PC-3 (cell line): ENCODE results near the gene MAS1. TPM values are rescaled to one million over a fixed set of nuclear protein-coding genes. Genes with fewer than 3 reads are reported as not detected.

Experiments
- ATAC-seq: fragments of 200-7000 bp; cut with Tn5 transposase; 2 replicates; pipeline ENCODE4 v1.9.1; 2020; ENCODE audit warnings: mild to moderate bottlenecking, moderate library complexity
- BruUV-seq: library from RNA; stranded (reverse); fragments of 400-500 nt; replicated peaks from 2 replicates; lab custom pipeline; 2021; lab: Mats Ljungman, UMichigan
- CTCF ChIA-PET: fragments of 300-600 bp; sonication (Branson Sonifier 250); formaldehyde crosslinking; loops from one replicate; lab custom pipeline; 2022; ENCODE audit warnings: antibody characterized with exemption; lab: Charles Lee
- POLR2A ChIA-PET: fragments of 300-600 bp; sonication (Branson Sonifier 250); formaldehyde crosslinking; loops from one replicate; lab custom pipeline; 2022; ENCODE audit warnings: antibody characterized with exemption; ENCODE audit not compliant: unreplicated experiment; lab: Charles Lee
- DNase-seq: peaks from one replicate; pipeline ENCODE4 v3.0.0-alpha.2; 2015
- H2AFZ ChIP-seq: fragments of 300-600 bp; sonication (generic); 2 replicates; pipeline ENCODE4 v1.6.0; 2016; ENCODE audit warnings: antibody characterized with exemption, low read length
- H3F3A ChIP-seq: fragments of 300-600 bp; sonication (generic); one replicate; pipeline ENCODE4 v1.6.0; 2017; ENCODE audit warnings: antibody characterized with exemption, low read length, control low read depth, mild to moderate bottlenecking; ENCODE audit not compliant: unreplicated experiment
- H3K27ac ChIP-seq: fragments of 300-600 bp; sonication (generic); 2 replicates; pipeline ENCODE4 v1.5.1; 2016; ENCODE audit warnings: mild to moderate bottlenecking, low read length
- H3K27me3 ChIP-seq: fragments of 300-600 bp; sonication (generic); 2 replicates; pipeline ENCODE4 v1.6.1; 2016; ENCODE audit warnings: low read length, mixed read lengths
- H3K36me3 ChIP-seq: fragments of 300-600 bp; sonication (generic); 2 replicates; pipeline ENCODE4 v1.6.1; 2016; ENCODE audit warnings: low read depth, mixed run types, low read length, mixed read lengths
- H3K4me1 ChIP-seq: fragments of 300-600 bp; sonication (generic); 2 replicates; pipeline ENCODE4 v1.5.1; 2016; ENCODE audit warnings: low read length; ENCODE audit not compliant: insufficient read depth
- H3K4me2 ChIP-seq: fragments of 300-600 bp; sonication (generic); 2 replicates; pipeline ENCODE4 v1.6.0; 2016; ENCODE audit warnings: low read length
- H3K4me3 ChIP-seq: fragments of 300-600 bp; sonication (generic); 2 replicates; pipeline ENCODE4 v1.5.1; 2016; ENCODE audit warnings: mild to moderate bottlenecking, low read length, mixed read lengths
- H3K79me2 ChIP-seq: fragments of 300-600 bp; sonication (generic); 2 replicates; pipeline ENCODE4 v1.6.1; 2017; ENCODE audit warnings: low read length, mixed read lengths
- H3K9ac ChIP-seq: fragments of 300-600 bp; sonication (generic); 2 replicates; pipeline ENCODE4 v1.6.0; 2016; ENCODE audit warnings: mild to moderate bottlenecking, low read length
- H3K9me2 ChIP-seq: fragments of 300-600 bp; sonication (generic); replicated peaks from 2 replicates; pipeline ENCODE4 v1.6.1; 2016; ENCODE audit warnings: mixed run types, low read length, mixed read lengths
- H3K9me3 ChIP-seq: fragments of 300-600 bp; sonication (generic); 2 replicates; pipeline ENCODE4 v1.6.1; 2016; ENCODE audit warnings: low read length, mixed read lengths
- H4K20me1 ChIP-seq: fragments of 300-600 bp; sonication (generic); 2 replicates; pipeline ENCODE4 v1.6.1; 2016; ENCODE audit warnings: low read length, mixed read lengths
- EZH2 ChIP-seq: fragments of 300-600 bp; sonication (generic); IDR thresholded peaks from one replicate; pipeline ENCODE4 v1.6.1; 2017; ENCODE audit warnings: antibody characterized with exemption, mild to moderate bottlenecking, low read length; ENCODE audit not compliant: unreplicated experiment
- EZH2phosphoT487 ChIP-seq: fragments of 300-600 bp; sonication (generic); IDR thresholded peaks from 2 replicates; pipeline ENCODE4 v1.6.1; 2018; ENCODE audit warnings: mild to moderate bottlenecking, antibody characterized with exemption, low read length, borderline replicate concordance
- intact Hi-C: fragments of 100-400 bp; cut with micrococcal nuclease; formaldehyde crosslinking; loops from 2 replicates; pipeline ENCODE4 v1.9.0; 2023
- total RNA-seq: library from RNA; depleted of rRNA; stranded (reverse); fragments of >200 nt; gene quantifications from 2 replicates; pipeline ENCODE4 v1.2.3, GENCODE V29; 2014
- TF ChIP-seq, protein P1 (sequence below): fragments of 300-600 bp; sonication (generic); conservative IDR thresholded peaks from 2 replicates; pipeline ENCODE4 v1.5.1; 2017; ENCODE audit warnings: antibody characterized with exemption, low read depth, mild to moderate bottlenecking, low read length

Gene MAS1
- total RNA-seq, 1 experiment from 2014 or later, result not detected

DNA sequence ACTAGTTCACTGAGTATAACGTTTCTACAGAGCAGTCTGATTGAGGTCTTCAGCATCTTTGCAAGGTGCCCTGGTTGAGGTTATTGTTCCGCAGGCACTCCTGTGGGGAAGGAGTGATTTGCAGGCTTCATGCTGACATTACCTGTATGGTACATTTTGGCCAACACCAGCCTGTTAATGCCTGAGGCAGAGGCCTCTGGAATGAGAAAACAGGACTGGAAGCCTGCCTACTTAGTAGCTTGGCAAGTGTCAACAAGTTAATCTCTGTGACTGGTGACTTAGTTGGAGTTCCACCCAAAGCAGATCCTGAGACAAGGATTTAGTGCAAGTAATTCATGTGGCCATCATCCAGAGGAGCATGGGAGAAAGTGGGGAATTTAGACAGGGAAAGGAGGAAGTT, 24.6 kb downstream of the MAS1 start:
- no peak overlapping the region for H3K4me2 ChIP-seq
- no peaks in the 10 kb centered on the region for H3K36me3 ChIP-seq
- H3K9me3 ChIP-seq, result no peaks in the 10 kb centered on the region
- ATAC-seq, result no peak
- no peak overlapping the region for H3K4me3 ChIP-seq
- no peak for DNase-seq
- H3K9me2 ChIP-seq, result no peaks in the 10 kb centered on the region
- no peaks in the 10 kb centered on the region for H4K20me1 ChIP-seq
- no peak overlapping the region for H2AFZ ChIP-seq
- BruUV-seq, result no TSS peak
- H3F3A ChIP-seq, result no peaks in the 10 kb centered on the region
- ChIA-PET CTCF (no interaction called here), POLR2A (no interaction called here)
- no peaks in the 10 kb centered on the region for H3K79me2 ChIP-seq
- H3K4me1 ChIP-seq, result no peaks in the 10 kb centered on the region
- intact Hi-C loops, result no loop called here
- TF ChIP-seq EZH2phosphoT487 (no peak), EZH2 (no peak)
- TF ChIP-seq, protein P1, sequence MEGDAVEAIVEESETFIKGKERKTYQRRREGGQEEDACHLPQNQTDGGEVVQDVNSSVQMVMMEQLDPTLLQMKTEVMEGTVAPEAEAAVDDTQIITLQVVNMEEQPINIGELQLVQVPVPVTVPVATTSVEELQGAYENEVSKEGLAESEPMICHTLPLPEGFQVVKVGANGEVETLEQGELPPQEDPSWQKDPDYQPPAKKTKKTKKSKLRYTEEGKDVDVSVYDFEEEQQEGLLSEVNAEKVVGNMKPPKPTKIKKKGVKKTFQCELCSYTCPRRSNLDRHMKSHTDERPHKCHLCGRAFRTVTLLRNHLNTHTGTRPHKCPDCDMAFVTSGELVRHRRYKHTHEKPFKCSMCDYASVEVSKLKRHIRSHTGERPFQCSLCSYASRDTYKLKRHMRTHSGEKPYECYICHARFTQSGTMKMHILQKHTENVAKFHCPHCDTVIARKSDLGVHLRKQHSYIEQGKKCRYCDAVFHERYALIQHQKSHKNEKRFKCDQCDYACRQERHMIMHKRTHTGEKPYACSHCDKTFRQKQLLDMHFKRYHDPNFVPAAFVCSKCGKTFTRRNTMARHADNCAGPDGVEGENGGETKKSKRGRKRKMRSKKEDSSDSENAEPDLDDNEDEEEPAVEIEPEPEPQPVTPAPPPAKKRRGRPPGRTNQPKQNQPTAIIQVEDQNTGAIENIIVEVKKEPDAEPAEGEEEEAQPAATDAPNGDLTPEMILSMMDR, result no peak
- no peak overlapping the region for H3K9ac ChIP-seq
- no peak overlapping the region for H3K27ac ChIP-seq
- no peaks in the 10 kb centered on the region for H3K27me3 ChIP-seq

DNA sequence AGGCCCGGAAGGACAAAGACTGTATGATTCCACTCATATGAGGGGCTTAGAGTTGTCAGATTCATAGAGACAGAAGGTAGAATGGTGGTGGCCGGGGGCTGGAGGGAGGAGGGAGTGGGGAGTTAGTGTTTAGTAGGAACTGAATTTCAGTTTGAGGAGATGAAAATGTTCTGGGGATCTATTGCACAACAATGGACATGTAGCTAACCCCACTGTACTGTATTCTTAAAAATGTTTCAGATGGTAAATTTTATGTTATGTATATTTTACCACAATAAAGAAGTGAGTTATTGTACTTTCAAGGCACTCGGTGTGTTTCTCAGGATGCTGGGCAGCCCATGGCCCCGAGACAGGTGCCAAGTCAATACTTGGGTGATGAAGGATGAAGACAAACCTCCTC, 25.4 kb downstream of the MAS1 start:
- H3K9me3 ChIP-seq, result no peaks in the 10 kb centered on the region
- H3K9me2 ChIP-seq, result no peaks in the 10 kb centered on the region
- DNase-seq, result no peak
- no peak overlapping the region for H2AFZ ChIP-seq
- H3K36me3 ChIP-seq, result no peaks in the 10 kb centered on the region
- no peaks in the 10 kb centered on the region for H4K20me1 ChIP-seq
- no TSS peak for BruUV-seq
- POLR2A ChIA-PET, result no interaction called here
- H3K79me2 ChIP-seq, result no peaks in the 10 kb centered on the region
- intact Hi-C loops, result no loop called here
- ATAC-seq, result no peak
- H3K4me1 ChIP-seq, result no peaks in the 10 kb centered on the region
- no peak overlapping the region for H3K27ac ChIP-seq
- no peaks in the 10 kb centered on the region for H3F3A ChIP-seq
- H3K27me3 ChIP-seq, result no peaks in the 10 kb centered on the region
- H3K4me2 ChIP-seq, result no peak overlapping the region
- CTCF ChIA-PET, result no interaction called here
- TF ChIP-seq, protein P1, result no peak
- TF ChIP-seq EZH2 (no peak), EZH2phosphoT487 (no peak)
- no peak overlapping the region for H3K9ac ChIP-seq
- H3K4me3 ChIP-seq, result no peak overlapping the region

DNA sequence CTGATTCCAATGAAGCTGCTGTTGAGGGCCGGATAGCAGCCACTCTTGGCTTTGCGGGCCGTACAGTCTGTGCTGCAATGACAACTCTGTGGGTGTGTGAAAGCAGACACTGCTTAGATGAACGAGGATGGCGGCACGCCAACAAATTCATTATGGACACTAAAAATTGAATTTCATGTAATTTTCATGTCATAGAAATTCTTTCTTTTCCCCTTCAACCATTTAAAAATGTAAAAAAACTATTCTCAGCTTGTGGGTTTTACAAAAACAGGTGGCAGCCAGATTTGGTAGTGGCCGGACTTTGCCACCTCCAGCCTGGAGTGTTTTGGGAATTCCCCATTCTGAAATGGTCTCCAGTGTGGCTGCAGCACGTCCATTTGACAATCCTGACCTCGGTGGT, 26.0 kb downstream of the MAS1 start:
- Histone ChIP-seq H3F3A (no peaks in the 10 kb centered on the region), H3K9ac (no peak overlapping the region), H3K27ac (no peak overlapping the region), H3K79me2 (no peaks in the 10 kb centered on the region), H3K36me3 (no peaks in the 10 kb centered on the region), H3K4me2 (no peak overlapping the region), H3K4me3 (no peak overlapping the region), H3K27me3 (no peaks in the 10 kb centered on the region), H3K9me3 (no peaks in the 10 kb centered on the region), H3K9me2 (no peaks in the 10 kb centered on the region), H2AFZ (no peak overlapping the region), H3K4me1 (no peaks in the 10 kb centered on the region), H4K20me1 (no peaks in the 10 kb centered on the region)
- ChIA-PET POLR2A (no interaction called here), CTCF (no interaction called here)
- ATAC-seq (no peak), DNase-seq (no peak)
- TF ChIP-seq EZH2phosphoT487 (no peak), EZH2 (no peak)
- TF ChIP-seq, protein P1, result no peak
- BruUV-seq, result no TSS peak
- intact Hi-C loops, result no loop called here
